ENCODE measurements around the gene IGF2R. TPM values are rescaled to one million over a fixed set of nuclear protein-coding genes. Genes with fewer than 3 reads are reported as not detected.
A peak's percentile ranks its signal among the peaks of the same experiment; 100 is the strongest.

IGF2R gene
- total and polyA plus RNA-seq, 2 of the 13 experiments (the other 11 are each of a cell fraction or from before 2014, with no cell fraction given): 38.3 to 70.0 TPM

DNA sequence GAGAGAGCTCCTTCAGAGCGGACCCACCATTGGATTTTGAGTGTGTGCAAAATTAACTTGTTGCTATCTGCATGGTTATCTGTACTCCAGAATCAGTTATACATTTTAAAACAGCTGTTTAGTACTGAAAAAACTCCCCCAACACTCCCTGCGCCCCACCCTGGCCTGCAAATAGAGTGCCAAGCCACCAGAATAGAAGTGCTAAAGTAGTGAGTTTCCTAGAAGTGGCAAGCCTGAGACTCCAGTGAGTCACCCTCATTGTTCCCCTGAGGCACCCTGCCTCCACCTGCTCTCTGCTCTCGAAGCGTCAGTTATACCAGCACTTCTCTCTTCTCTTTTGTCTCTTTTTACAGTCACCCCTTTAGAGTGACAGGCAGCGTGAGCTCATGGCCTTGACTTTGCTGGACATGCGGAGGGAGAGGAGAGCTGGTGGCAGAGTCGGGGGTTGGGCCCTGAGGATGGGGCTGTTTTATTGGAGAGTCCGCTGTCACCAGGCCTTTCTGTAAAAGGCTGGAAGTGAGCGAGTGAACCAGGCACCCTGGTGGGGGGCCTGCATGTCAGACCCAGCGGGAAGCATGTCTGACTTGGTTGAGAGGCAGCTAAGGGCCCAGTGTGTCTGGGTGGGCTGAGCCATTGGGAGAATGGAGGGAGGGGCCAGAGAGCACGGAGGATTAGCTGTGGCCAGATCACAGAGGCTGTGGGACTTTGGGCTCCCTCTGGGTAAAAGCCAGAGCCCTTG is 10.4 kb downstream of the IGF2R start (continued):
- TF ChIP-seq, protein P1, sequence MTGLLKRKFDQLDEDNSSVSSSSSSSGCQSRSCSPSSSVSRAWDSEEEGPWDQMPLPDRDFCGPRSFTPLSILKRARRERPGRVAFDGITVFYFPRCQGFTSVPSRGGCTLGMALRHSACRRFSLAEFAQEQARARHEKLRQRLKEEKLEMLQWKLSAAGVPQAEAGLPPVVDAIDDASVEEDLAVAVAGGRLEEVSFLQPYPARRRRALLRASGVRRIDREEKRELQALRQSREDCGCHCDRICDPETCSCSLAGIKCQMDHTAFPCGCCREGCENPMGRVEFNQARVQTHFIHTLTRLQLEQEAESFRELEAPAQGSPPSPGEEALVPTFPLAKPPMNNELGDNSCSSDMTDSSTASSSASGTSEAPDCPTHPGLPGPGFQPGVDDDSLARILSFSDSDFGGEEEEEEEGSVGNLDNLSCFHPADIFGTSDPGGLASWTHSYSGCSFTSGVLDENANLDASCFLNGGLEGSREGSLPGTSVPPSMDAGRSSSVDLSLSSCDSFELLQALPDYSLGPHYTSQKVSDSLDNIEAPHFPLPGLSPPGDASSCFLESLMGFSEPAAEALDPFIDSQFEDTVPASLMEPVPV (CRISPR knock-in tag; IDR thresholded peaks at IDR 0.05): no peak
- no peak for TF ChIP-seq FLYWCH1 (CRISPR knock-in tag; IDR thresholded peaks at IDR 0.05)
- TF ChIP-seq, protein P2, sequence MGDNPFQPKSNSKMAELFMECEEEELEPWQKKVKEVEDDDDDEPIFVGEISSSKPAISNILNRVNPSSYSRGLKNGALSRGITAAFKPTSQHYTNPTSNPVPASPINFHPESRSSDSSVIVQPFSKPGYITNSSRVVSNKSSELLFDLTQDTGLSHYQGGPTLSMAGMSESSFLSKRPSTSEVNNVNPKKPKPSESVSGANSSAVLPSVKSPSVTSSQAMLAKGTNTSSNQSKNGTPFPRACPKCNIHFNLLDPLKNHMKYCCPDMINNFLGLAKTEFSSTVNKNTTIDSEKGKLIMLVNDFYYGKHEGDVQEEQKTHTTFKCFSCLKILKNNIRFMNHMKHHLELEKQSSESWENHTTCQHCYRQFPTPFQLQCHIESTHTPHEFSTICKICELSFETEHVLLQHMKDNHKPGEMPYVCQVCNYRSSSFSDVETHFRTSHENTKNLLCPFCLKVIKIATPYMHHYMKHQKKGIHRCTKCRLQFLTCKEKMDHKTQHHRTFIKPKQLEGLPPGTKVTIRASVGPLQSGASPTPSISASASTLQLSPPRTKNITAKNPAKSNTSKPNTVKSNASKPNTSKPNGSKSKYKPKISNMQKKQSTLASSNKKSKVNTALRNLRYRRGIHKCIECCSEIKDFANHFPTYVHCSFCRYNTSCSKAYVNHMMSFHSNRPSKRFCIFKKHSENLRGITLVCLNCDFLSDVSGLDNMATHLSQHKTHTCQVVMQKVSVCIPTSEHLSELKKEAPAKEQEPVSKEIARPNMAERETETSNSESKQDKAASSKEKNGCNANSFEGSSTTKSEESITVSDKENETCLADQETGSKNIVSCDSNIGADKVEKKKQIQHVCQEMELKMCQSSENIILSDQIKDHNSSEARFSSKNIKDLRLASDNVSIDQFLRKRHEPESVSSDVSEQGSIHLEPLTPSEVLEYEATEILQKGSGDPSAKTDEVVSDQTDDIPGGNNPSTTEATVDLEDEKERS (CRISPR knock-in tag; IDR thresholded peaks at IDR 0.05): 0 out of 2 replicates have a peak, but pooled peaks have one; percentile 49
- no peak for TF ChIP-seq ZNF335 (CRISPR knock-in tag; IDR thresholded peaks at IDR 0.05)
- no peak for TF ChIP-seq USF2 (IDR thresholded peaks at IDR 0.05; ENCODE audit: low read depth, low read length)
- no peak for TF ChIP-seq USF2 (CRISPR knock-in tag; IDR thresholded peaks at IDR 0.05; ENCODE audit: borderline replicate concordance)
- no peak for TF ChIP-seq ETV6 (CRISPR knock-in tag; conservative IDR thresholded peaks at IDR 0.05)
- no peak for TF ChIP-seq NFYC (CRISPR knock-in tag; IDR thresholded peaks at IDR 0.05)
- TF ChIP-seq HMG20B (CRISPR knock-in tag; conservative IDR thresholded peaks at IDR 0.05): 0 out of 2 replicates have a peak, but pooled peaks have one; percentile 17
- no peak; the same call in 1 of the 2 replicates for TF ChIP-seq ZNF331 (CRISPR knock-in tag; IDR thresholded peaks at IDR 0.05)
- no peak for TF ChIP-seq ZNF432 (CRISPR knock-in tag; IDR thresholded peaks at IDR 0.05; ENCODE audit: borderline replicate concordance)
- TF ChIP-seq SOX13 (IDR thresholded peaks at IDR 0.05): 0 out of 2 replicates have a peak, but pooled peaks have one; percentile 47
- TF ChIP-seq SOX13 (CRISPR knock-in tag; conservative IDR thresholded peaks at IDR 0.05 in 1 of 2, IDR thresholded peaks at IDR 0.05 in 1 of 2): peak in 1 of 2 experiments; percentile 93; a peak in 2 of 4 replicates
- TF ChIP-seq, protein P3, sequence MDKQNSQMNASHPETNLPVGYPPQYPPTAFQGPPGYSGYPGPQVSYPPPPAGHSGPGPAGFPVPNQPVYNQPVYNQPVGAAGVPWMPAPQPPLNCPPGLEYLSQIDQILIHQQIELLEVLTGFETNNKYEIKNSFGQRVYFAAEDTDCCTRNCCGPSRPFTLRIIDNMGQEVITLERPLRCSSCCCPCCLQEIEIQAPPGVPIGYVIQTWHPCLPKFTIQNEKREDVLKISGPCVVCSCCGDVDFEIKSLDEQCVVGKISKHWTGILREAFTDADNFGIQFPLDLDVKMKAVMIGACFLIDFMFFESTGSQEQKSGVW (CRISPR knock-in tag; IDR thresholded peaks at IDR 0.05; ENCODE audit: borderline replicate concordance): no peak
- TF ChIP-seq ZNF430 (CRISPR knock-in tag; IDR thresholded peaks at IDR 0.05): no peak
- TF ChIP-seq, protein P4, sequence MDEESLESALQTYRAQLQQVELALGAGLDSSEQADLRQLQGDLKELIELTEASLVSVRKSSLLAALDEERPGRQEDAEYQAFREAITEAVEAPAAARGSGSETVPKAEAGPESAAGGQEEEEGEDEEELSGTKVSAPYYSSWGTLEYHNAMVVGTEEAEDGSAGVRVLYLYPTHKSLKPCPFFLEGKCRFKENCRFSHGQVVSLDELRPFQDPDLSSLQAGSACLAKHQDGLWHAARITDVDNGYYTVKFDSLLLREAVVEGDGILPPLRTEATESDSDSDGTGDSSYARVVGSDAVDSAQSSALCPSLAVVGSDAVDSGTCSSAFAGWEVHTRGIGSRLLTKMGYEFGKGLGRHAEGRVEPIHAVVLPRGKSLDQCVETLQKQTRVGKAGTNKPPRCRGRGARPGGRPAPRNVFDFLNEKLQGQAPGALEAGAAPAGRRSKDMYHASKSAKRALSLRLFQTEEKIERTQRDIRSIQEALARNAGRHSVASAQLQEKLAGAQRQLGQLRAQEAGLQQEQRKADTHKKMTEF (CRISPR knock-in tag; IDR thresholded peaks at IDR 0.05): peak; percentile 40; the same call in 1 of the 2 replicates
- TF ChIP-seq, protein P5, sequence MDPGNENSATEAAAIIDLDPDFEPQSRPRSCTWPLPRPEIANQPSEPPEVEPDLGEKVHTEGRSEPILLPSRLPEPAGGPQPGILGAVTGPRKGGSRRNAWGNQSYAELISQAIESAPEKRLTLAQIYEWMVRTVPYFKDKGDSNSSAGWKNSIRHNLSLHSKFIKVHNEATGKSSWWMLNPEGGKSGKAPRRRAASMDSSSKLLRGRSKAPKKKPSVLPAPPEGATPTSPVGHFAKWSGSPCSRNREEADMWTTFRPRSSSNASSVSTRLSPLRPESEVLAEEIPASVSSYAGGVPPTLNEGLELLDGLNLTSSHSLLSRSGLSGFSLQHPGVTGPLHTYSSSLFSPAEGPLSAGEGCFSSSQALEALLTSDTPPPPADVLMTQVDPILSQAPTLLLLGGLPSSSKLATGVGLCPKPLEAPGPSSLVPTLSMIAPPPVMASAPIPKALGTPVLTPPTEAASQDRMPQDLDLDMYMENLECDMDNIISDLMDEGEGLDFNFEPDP (CRISPR knock-in tag; conservative IDR thresholded peaks at IDR 0.05): no peak
- no peak for TF ChIP-seq KMT2B (CRISPR knock-in tag; IDR thresholded peaks at IDR 0.05)

Measured in HepG2 (cell line).